ENCODE results near the gene ATP6V1F.

Gene ATP6V1F

GRCh38 chr7:128914566-128915151, 52.0 kb downstream of the ATP6V1F start:
- in situ Hi-C loops (cut with MboI; ENCODE audit: low sequenced_read_pairs), result no loop called here

GRCh38 chr7:128915271-128915819, 52.7 kb downstream of the ATP6V1F start:
- in situ Hi-C loops (cut with MboI; ENCODE audit: low sequenced_read_pairs), result no loop called here
